GM12891 (cell line): Measurements from ENCODE around the gene ZNF573.

ENCODE experiments used
- PAX5 ChIP-seq: IDR thresholded peaks from 2 replicates; pipeline ENCODE4 v1.6.1; 2011; ENCODE audit warnings: low read length, moderate library complexity, mild to moderate bottlenecking; ENCODE audit not compliant: insufficient read depth, severe bottlenecking
- POLR2A ChIP-seq: IDR thresholded peaks from 2 replicates; pipeline ENCODE4 v1.6.1; 2011; ENCODE audit warnings: low read depth, low read length, control low read depth
- POLR2AphosphoS5 ChIP-seq: IDR thresholded peaks from 2 replicates; pipeline ENCODE4 v1.6.1; 2011; ENCODE audit warnings: low read depth, low read length, control low read depth
- POU2F2 ChIP-seq: IDR thresholded peaks from 2 replicates; pipeline ENCODE4 v1.6.1; 2011; ENCODE audit warnings: low read depth, mild to moderate bottlenecking, control low read depth, low read length, moderate library complexity
- SPI1 ChIP-seq: IDR thresholded peaks from 2 replicates; pipeline ENCODE4 v1.6.1; 2011; ENCODE audit warnings: low read depth, low read length, control low read depth
- TAF1 ChIP-seq: IDR thresholded peaks from 2 replicates; pipeline ENCODE4 v1.6.1; 2011; ENCODE audit warnings: low read depth, low read length, control low read depth

GRCh38 chr19:37691881-37692504, 87.4 kb downstream of the ZNF573 start:
- TF ChIP-seq TAF1 (no peak), POLR2A (no peak), POLR2AphosphoS5 (no peak), SPI1 (no peak), PAX5 (no peak), POU2F2 (no peak)
